ENCODE data around the gene SDC3.

- TF ChIP-seq, protein P1, sequence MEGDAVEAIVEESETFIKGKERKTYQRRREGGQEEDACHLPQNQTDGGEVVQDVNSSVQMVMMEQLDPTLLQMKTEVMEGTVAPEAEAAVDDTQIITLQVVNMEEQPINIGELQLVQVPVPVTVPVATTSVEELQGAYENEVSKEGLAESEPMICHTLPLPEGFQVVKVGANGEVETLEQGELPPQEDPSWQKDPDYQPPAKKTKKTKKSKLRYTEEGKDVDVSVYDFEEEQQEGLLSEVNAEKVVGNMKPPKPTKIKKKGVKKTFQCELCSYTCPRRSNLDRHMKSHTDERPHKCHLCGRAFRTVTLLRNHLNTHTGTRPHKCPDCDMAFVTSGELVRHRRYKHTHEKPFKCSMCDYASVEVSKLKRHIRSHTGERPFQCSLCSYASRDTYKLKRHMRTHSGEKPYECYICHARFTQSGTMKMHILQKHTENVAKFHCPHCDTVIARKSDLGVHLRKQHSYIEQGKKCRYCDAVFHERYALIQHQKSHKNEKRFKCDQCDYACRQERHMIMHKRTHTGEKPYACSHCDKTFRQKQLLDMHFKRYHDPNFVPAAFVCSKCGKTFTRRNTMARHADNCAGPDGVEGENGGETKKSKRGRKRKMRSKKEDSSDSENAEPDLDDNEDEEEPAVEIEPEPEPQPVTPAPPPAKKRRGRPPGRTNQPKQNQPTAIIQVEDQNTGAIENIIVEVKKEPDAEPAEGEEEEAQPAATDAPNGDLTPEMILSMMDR (IDR thresholded peaks at IDR 0.05): no peak
- TF ChIP-seq EP300 (IDR thresholded peaks at IDR 0.05): no peak
- no peak for TF ChIP-seq POLR2A (IDR thresholded peaks at IDR 0.05)
These were observed 21.5 kb upstream of the SDC3 start for GRCh38 chr1:30929944-30930525.
